Measurements from ENCODE around the gene TSC22D1. TPM values are rescaled to one million over a fixed set of nuclear protein-coding genes. Genes with fewer than 3 reads are reported as not detected.

The TSC22D1 gene
- polyA plus RNA-seq, 3 donors, result 202 to 230 (median 217) TPM

DNA sequence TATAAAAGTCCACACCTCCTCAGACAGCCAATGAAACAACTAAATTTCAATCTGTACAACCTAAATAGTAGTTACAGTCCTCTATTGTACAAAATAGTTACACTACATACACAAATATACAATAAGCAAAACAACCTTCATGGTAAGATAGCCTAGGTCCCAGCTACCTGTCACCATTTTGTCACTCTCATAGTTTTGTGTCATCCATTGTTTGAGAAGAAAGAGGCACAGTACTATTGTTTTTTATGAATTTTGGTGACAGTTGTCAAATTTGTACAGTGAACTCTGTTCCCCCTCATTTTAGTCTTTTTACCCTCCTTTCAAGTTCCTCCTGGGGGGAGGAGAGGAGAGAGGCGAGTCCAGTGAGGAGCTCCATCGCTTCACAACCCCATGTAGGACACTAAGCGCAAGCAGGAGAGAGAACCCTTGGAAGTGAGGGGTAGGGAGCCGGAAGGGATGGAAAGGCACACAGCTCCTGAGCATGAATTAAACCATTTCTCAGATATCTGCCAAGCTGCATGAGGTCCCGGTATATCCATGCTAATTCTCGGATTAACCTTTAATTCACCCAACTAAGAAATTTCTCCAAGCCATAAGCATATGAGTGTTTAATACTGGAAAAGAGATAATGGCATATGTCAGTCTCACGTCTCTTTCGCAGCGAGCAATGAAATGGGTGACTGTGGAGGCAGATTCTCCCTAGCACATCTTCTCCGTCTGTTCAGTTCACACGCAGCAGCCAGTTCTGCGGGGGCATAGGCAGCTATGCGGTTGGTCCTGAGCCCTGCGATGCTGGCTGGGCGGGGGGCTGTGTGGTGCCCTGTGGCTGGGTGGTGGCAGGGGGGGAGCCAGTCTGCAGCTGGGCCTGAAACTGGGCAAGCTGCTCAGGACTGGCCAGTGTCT lies 142.0 kb downstream of the TSC22D1 start:
- DNase-seq, result no peak

DNA sequence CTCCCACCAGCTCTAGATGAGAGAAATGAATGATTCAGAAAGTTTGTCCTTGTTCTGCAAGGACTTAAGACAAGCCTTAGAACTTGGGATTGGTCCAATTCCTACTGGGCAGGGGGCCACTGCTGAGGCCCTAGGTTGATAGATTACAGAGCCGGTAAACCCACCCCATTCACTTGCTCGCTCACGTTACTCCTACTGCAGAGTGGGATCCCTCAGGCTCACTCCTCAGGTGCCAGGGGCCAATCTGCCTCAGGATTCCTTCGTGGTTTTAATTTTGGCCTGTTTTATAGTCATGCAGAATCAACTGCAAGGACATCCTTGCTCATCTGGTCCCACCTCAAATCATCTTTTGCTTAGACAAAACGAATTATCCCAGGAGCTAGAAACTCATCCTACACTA lies 143.5 kb downstream of the TSC22D1 start:
- no peak for DNase-seq

DNA sequence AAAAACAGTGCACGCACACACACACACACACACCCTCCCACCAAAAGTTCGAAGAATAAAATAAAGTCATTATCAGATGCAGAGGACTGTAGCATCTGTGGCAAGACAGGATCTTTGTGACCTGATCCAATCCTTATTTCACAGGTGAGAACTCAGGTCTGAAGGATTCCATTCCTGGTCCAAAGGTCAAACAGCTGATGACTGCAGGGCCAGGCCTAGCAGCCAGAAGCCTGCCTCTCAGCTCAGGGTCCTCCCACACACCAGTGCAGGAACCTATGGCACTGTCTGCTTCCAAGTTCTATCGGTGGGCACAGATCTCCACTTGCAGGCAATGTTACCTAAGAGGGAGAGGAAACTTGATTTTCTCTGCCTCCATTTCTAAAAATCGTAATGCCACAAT lies 145.0 kb downstream of the TSC22D1 start:
- peak; percentile 42 for DNase-seq

DNA sequence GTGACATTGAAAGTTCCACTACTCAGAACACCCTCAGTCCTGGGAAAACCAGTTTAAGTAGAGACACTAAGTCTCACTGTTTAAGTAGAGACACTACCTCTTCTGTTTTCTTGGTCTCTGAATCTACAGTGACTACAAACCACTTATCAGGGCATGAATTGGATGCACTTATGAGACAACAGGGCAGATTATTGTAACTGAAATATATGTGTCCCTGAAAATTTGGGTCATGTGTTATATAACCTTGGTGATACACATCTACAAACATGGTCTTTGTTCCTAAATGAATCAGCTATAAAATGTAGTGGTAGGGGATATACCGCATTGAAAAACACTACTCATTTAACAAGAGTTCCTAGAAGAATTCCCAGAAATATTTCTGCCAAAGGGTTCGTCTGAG lies 146.8 kb downstream of the TSC22D1 start:
- DNase-seq, result no peak

DNA sequence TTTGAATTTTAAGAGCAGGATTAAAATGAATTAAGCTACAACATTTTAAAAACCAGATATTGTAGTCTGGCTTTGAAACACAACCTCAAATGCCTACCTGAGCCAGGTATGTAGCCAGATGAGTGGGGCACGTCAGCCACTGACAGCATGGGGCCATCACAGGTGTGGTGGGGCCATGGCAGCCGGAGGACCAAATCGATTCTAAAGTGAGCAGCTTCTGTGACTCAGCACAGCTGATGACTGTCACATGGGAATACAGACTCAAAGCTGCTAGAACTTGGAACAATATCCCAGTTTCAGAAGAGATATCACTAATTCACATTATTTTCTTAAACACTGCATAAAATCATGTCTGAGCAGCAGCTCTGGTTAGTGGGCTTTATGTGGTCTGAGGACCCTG lies 149.7 kb downstream of the TSC22D1 start:
- DNase-seq, result no peak

DNA sequence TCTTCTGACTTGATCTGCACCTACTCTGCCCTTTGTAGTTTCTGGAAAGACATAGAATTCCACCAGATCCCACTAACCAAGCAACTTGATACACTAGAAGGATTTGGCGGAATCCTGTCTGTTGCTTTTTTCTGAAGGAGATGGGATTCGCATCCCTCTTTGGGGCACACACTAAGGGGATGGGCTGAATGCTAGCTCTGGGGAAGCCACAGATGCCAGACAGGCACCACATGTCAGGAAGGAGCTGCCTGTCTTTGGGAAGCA lies 150.4 kb downstream of the TSC22D1 start:
- no peak for DNase-seq

DNA sequence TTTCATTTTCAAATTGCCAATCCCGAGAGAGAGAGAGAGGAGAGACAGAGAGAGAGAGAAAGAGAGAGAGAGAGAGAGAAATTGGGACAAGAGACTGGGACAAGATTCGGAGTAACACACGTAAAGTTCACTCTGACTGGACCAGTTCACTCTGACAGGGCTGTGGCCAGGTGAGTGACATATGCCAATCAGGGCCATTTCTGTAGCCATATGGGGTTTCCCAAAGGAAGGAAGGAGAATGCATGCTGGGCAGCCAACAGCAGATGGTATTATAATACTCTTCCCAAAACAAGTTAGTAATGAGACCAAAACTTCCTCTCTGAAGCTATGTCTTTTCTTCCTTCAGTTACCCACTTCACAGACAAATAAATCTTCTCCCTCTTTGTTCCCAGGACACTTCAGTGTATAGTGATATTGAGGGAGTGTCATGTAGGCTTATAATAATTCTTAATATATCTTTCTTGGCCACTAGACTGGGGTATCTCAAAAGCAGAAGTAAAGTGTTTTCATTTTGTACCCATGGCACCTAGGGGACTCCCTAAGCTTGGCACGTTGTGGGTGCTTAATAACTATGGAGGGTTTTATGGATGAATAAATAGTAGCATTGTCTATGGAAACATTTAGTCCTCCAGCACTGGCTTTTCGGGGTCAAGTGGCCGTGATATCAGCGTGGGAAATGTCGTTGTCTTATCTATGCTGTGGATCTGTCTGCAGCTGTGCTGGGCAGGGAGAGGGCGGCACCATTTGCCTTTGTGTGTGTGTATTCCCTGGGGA lies 150.9 kb downstream of the TSC22D1 start:
- DNase-seq, result no peak

DNA sequence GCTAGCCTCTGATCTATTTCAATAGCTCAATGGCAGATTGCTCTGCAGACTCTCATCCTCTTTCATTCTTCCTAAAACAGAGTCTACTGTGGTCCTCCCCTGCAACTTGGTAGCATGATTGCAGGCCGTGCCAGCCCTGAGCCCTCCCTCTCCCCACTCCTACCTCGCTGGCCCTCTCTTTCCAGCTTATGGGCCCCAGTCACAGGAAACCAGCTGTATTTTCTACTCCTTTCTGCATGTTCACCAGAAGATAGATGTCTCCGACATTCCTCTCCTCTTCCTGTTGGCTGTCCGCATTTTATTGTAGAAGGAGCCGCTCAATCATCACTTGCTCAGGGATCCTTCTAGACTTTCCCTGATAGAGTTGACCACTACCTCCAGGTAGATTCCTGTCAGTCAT lies 152.3 kb downstream of the TSC22D1 start:
- DNase-seq, result no peak

DNA sequence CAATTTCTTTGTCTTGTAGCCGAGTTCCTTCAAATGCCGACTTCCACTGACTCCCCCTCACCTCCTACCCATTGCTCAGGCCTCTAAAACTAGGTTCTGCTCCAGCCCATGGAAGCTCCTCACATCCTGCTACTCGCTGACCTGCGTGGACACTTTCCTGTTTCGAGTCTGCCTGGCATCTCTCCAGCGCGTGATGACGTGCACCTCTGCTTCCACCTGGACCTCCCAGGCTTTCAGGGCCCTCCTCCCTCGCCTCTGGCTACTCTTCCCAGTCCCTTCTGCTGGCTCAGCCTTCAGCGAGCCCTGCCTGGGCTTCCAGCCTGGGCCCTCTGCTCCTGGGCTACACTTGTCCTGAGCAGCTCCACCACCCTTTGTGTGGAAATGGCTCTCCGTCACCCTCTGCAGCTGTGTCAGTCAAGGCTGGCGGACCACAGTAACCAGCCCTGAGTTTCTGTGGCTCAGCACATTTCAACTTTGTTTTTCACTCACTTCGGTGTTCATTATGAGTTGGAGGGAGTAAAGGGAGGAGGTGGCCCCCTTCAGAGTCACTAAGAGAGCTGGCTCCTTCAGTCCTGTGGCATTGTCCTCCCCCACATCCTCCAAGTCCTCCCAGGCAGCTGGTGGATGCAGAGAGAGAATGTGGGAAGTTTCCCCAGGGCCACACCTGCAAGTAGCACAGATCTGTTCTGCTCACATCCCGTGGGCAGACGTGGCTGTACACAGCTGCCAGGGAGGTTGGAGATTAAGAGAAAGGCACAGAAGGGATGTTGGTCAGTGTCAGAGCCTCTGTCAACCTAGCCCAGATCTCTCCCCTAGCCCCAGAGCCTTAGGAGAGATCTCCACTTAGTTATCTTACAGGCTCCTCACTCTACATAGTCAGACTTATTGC lies 153.1 kb downstream of the TSC22D1 start:
- no peak for DNase-seq

DNA sequence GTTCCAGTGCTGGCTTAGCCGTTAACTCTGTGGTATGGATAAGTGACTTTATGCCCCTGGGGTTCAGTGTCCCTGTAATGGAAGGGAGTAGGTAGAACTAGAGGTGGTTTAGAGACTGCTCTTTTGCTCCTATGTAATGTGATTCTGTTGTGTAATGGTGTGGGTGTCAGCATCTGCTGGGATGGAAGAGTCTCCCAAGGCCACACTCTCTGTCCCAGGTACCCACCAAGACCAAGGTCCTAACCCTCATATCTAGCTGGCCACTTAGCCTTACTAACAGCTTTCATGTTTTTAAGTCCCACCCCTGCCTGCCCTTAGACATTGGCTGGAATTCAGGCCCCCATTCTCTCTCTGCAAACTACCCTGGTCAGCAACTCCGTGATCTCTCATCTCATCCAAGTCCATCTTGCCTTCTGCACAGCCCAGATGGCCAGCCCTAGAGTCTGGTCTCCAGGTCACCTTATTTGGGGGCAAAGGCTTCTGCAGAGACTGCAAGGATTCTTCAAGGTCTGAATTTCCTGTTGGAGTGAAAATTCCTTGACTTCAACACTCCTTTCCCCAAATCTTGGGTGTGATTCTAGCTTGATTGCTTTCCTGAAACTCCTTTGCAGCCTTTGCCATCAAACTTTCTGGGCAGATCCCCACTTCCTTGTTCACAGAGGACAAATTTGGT lies 154.1 kb downstream of the TSC22D1 start:
- DNase-seq, result no peak

DNA sequence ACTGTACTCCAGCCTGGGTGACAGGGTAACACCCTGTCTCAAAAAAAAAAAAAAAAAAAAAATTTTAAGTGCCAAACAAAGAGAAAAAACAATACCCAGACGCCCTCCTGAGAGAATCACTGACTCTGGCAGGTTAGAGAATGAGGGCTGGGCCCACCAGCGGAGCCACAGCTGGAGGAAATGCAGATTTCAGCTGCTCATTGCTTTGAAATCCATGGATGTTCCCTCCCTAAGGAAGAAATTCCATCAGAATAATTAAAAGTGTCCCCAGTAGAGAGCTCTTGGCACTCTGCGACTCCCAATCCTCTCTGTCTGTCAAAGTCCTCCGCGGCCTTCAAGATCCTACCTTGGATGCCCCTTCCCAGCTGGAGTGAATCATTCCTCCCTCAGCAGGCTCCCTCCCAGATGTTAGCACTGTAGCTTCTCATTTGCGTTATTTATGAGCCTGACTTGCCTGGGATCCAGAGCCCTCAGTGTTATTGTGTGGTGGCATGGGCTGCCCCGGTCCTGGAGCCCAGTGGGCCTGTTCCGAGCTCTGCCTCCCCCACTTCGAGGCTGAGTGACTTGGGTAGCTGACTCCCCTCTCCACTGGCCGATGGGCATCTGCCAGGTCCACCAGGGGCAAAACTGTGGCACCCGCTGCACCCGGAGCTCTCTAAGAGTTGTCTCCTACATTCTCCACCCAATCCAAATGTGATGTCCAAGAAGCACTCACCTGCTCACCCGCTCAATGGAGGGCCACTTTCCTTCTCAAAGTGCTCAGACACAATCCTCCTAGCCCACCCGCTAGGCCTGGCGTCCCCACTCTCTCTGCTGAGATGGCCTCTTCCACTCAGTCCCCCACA lies 155.5 kb downstream of the TSC22D1 start:
- no peak for DNase-seq

DNA sequence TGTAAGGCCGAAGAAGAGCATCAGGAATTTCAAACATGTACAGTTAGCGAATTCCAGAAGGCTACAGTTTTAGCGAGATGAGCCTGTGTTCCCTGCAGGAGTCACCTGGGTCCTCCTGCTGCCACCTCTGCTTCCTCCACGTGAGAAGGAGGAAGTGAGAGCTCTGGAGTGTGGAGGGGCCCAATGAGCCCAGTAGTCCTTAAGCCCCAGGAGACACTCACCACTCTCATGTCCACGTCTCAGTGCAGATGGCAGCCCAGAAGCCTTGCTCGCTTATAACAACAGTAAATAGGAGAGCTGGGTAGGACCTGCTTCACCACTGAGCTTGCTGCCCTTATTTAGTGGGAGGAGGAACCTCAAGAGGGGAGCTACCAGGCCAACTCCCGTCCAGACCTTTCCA lies 158.3 kb downstream of the TSC22D1 start:
- DNase-seq, result no peak

DNA sequence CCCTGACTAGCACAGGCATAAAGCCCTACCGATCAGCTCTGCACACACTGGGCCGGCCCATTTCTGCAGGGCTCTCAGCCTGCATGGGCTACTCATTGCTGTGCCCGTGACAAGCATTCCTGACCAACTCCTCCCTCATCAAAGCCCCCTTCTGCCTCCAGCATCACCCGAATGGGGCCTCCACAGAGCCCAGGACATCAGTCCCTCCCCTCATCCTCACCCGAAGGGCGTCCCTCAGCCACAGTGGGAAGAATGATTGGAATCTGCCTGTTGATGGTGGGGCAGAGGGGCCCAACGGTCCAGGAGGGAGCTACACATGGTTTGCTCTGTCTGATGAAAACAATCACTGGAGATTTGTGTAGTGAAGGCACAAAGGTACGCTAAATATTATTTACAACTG lies 158.7 kb downstream of the TSC22D1 start:
- no peak for DNase-seq

DNA sequence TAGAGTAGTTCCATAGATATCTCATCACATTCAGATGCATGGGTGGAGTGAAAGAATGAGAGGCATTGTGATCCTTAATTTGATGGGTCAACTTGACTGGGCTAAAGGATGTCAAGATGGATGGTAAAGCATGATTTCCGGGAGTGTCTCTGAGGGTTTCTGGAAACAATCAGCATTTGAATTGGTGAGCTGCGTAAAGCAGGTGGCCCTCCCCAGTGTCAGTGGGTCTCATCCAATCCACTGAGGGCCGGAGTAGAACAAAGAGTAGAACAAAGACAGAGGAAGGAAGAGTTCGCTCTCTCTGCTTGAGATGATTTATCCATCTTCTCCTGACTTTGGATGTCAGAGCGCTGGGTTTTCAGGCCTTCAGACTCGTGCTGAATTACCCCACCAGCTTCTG lies 159.4 kb downstream of the TSC22D1 start:
- DNase-seq, result no peak

DNA sequence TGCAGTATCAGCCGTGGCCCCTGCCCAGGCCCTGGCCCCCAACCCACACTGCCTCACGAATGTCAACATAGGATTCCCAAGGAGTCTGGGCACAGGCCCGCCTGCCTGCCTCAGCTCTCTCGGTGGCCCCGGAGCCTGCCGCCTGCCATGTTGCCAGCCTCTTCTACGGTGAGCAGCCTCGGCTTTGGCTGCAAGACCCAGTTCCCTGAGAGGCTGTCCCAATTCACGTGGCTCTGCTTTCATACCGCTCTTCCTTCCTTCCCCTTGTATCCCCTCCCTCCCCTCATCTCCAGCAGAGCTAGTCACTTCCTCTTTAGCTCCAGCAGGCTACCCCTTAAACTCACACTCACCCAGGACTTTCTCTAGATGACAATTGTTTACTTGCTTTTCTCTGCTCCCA lies 159.8 kb downstream of the TSC22D1 start:
- no peak for DNase-seq

DNA sequence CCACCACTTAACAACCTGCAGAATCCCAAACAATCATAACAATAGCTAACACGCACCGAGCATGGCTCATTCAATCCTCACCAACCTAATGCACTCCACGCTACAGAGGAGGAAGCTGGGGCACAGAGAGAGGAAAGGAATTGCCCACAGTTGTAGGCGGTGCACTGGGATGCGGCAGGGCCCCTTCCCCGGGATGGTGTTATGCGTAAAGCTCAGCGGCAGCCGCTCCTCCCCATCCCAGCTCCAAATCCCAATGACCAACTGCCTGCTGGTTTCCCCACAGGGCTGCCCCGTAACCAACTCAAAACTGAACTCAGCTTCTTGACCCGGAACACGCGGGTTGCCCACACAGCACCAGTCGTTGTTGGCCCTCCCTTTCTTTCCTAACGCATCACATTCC lies 160.3 kb downstream of the TSC22D1 start:
- no peak for DNase-seq

DNA sequence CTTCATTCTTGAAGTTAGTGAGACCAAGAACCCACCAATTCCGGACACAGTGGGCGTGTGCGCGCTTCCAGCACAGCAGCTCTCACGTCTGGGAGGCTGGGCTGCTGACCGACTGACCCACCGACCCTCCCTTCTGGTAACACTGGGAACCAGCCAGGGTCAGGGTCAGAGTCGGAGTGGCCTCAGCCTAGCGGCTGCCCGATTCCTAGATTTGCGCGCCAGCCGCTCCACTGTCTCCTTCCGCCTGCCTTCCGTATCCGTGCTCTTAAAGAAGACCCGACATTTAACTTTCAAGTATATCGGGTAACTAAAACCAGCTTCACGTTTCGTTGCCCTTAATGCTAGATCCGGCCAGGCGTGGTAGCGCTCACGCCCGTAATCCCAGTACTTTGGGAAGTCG lies 161.4 kb downstream of the TSC22D1 start:
- DNase-seq, result no peak

DNA sequence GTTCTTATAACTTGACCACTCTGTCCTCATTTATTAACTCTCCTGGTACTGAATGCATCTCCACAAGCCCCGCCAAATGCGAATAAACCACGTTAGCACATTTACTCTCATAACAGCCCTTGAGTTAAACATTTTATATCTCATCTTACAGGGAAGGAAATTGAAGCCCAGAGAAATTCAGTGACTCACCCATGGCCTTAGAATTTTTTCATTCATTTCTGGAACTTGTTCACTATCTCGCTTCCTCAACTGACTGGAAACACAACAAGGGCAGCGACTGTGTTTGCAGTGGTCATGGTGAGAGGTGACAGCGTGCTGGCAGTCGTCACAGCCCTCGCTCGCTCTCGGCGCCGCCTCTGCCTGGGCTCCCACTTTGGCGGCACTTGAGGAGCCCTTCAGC lies 163.0 kb downstream of the TSC22D1 start:
- no peak for DNase-seq

DNA sequence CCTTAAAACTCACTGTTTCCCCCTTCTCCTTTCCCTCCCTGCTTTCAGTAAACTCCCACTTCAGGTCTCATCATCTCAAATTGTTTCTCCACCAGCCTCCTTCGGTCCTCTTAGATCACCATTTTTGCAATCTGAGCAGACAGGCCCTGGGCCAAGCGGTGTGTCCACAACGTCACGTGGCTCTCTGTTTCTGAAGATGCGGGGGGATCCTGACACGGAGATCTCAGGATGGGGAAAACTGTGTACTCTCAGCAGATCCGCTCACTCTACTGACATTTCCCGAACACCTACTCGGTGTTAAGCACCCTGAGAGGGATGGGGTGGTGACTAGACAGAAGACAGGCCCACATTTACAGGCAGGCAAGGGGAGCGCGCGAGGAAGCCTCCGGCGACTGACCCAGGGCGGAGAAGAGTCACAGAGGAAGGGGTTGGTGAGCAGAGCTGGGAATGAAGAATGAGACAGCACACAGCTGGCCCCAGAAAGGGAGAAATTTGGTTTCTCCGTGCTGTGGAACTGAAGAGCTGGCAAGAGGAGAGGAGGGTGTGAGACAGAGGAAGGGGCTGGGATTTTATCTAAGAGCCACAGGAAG lies 163.7 kb downstream of the TSC22D1 start:
- no peak for DNase-seq

DNA sequence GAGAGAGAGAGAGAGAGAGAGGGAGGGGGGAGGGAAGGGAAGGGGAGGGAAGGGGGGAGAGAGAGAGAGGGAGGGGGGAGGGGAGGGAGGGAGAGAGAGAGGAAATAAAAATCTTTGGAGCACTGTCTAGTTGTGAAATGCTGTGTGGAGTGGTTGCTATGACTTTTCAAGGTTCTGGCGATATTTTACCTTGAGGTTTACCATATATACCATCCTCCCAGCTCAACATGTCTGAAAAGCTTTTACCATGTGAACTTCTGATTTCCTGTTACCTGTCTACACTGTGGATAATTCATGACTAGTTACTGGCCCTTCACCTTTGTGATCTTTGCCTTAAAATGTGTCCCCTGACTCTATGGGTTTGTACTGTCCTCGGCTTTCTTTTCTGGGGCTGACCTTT lies 164.3 kb downstream of the TSC22D1 start:
- no peak for DNase-seq

All from renal pelvis (tissue), 4 donors.